Activated CD4-positive, CD25-positive, alpha-beta regulatory T cell (primary cell): ENCODE data around the gene RPL22.

ENCODE experiments used
- DNase-seq, 4 experiments: peaks; one replicate each; lab custom pipeline; 2025; lab: John Stamatoyannopoulos, UW

RPL22 gene

GRCh38 chr1:6152181-6152580, 47.2 kb downstream of the RPL22 start:
- no peak for DNase-seq

GRCh38 chr1:6151291-6151822, 48.0 kb downstream of the RPL22 start:
- no peak for DNase-seq

GRCh38 chr1:6150006-6150938, 49.1 kb downstream of the RPL22 start:
- DNase-seq, result no peak

GRCh38 chr1:6149597-6149996, 49.8 kb downstream of the RPL22 start:
- DNase-seq, result no peak

- peak; percentile 36 to 55 (median 40) for DNase-seq
Measured at GRCh38 chr1:6148497-6149241, 50.7 kb downstream of the RPL22 start.

GRCh38 chr1:6145864-6146410, 53.5 kb downstream of the RPL22 start:
- DNase-seq, result no peak

- DNase-seq, result no peak
Measured at GRCh38 chr1:6145396-6145750, 54.0 kb downstream of the RPL22 start.

- no peak for DNase-seq
Measured at GRCh38 chr1:6144647-6145395, 54.6 kb downstream of the RPL22 start.

GRCh38 chr1:6144175-6144574, 55.2 kb downstream of the RPL22 start:
- DNase-seq, result no peak

GRCh38 chr1:6143395-6143794, 56.0 kb downstream of the RPL22 start:
- DNase-seq, result no peak

GRCh38 chr1:6142734-6143133, 56.7 kb downstream of the RPL22 start:
- DNase-seq, result no peak

GRCh38 chr1:6142036-6142621, 57.3 kb downstream of the RPL22 start:
- DNase-seq, result no peak

GRCh38 chr1:6141592-6141991, 57.8 kb downstream of the RPL22 start:
- no peak for DNase-seq

GRCh38 chr1:6140413-6140812, 59.0 kb downstream of the RPL22 start:
- no peak for DNase-seq

GRCh38 chr1:6137758-6138157, 61.6 kb downstream of the RPL22 start:
- no peak for DNase-seq

GRCh38 chr1:6136516-6137220, 62.7 kb downstream of the RPL22 start:
- no peak for DNase-seq
